ENCODE results near the gene SPO11.

- TF ChIP-seq POLR2A (IDR thresholded peaks at IDR 0.05) (no peak), CTCF (IDR thresholded peaks at IDR 0.05) (no peak), POLR2AphosphoS5 (IDR thresholded peaks at IDR 0.05) (no peak)
These were observed 3.8 kb upstream of the SPO11 start for GRCh38 chr20:57325632-57326356.

Measured in prostate gland (tissue), 2 donors.